ENCODE data around the gene CSNK2B. TPM values are rescaled to one million over a fixed set of nuclear protein-coding genes. Genes with fewer than 3 reads are reported as not detected.
A peak's percentile ranks its signal among the peaks of the same experiment; 100 is the strongest.

Gene CSNK2B
- polyA plus RNA-seq, 2 donors: 140 to 187 TPM

DNA sequence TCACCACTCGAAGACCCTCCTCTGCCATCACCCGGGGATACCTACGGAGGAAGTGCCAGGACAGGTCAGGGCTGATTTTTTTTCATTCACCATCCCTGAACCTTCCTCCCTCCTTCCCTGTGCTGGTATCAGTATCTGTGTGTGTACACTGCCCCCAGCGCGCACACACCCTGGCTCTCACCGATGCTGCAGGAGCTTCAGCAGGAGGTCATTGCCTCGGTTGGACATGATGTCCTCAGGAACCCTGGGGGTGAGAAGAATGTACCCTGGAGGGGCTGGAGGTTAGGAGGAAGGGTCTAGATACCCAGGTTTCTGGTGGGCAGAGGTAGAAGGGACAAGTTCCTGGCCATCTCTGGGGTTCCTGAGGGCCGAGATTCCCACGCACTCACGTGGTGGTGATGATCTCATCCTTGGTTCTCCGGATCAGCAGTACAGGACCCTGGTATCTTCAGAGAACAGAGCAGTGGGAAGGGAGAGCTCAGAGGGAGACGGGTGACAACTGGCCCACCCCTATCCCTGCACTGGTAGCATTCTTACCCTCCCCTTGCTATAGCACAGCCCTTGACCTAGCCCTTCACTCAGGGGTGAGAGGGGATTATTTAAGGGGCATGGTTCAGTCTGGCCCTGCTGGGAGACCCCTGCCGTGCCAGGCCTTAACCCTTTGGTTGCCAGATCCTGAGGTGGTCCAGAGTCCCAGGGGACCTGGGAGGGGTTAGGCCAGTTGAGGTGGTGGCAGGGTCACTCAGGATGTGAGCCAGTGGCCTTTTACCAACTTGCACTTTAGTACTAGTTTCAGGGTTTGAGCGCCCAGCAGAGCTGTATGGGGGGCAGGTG lies 22.2 kb downstream of the CSNK2B start:
- H3K27me3 ChIP-seq (ENCODE audit: control insufficient read depth in 1 of 2, insufficient read depth in 2 of 2, low read length in 2 of 2): no peaks in the 10 kb centered on the region
- H3K36me3 ChIP-seq (ENCODE audit: control insufficient read depth in 2 of 2, insufficient read depth in 2 of 2, low read length in 1 of 2): peaks cover 32 to 59% of the 10 kb centered on the region in 2 donors
- 81 to 83% methylated on average over 14 of the region's 14 CpGs for WGBS, 2 donors

DNA sequence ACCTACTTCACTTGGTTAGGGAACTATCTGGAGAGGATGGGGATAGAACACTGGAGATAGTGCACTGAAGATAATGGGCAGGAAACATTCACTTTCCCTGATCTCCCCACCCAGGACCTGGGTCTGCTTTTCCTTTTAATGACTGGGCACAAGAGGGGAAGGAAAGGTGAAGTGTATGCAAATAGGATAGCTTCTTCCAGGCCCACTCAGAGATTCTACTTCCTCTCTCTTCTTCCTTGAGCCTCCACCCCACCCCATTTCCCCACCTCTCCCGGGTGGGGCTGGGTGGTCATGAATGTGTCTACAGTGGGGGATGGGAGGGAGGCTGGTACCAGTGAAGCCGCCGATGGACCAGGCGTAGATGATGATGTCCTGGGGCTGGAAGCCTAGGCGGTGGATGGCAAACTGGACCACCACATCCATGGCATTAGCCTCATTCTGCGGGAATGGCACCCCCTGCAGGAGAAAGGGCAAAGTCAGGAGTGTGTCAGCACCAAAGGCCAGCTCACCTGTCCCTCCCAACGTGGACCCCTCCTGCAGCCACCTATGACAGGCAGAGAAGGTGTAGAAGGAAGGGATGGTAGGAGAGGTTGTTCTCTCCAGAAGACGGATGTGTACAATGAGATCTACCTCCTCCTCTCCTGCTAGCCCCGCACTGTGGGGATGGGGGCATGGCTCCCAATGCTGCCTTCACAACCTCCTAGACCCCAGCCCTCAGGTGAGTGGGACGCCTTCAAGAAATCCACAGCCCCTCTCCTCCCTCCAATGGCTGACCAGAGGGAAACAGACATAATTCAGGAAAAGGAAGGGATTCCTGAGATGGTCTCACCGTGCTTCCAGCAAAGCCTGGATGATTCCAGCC lies 23.6 kb downstream of the CSNK2B start:
- Histone ChIP-seq H3K4me3 (ENCODE audit: low read depth in 1 of 2, low read length in 2 of 2) (no peak overlapping the region), H3K4me1 (ENCODE audit: control insufficient read depth in 2 of 2, insufficient read depth in 2 of 2, low read length in 1 of 2) (no peaks in the 10 kb centered on the region), H3K27ac (ENCODE audit: low read depth in 2 of 2, low read length in 1 of 2) (no peak overlapping the region), H3K9me3 (ENCODE audit: control insufficient read depth in 2 of 2, insufficient read depth in 1 of 2, low read depth in 1 of 2, low read length in 1 of 2) (no peaks in the 10 kb centered on the region), H3K27me3 (ENCODE audit: control insufficient read depth in 1 of 2, insufficient read depth in 2 of 2, low read length in 2 of 2) (no peaks in the 10 kb centered on the region), H3K36me3 (ENCODE audit: control insufficient read depth in 2 of 2, insufficient read depth in 2 of 2, low read length in 1 of 2) (peaks cover 33 to 68% of the 10 kb centered on the region in 2 donors)
- 79 to 84% methylated on average over 11 of the region's 11 CpGs for WGBS, 2 donors

More for the DNA sequence above, 22.2 kb downstream of the CSNK2B start:
- Histone ChIP-seq H3K27ac (ENCODE audit: low read depth in 2 of 2, low read length in 1 of 2) (no peak overlapping the region), H3K4me3 (ENCODE audit: low read depth in 1 of 2, low read length in 2 of 2) (no peak overlapping the region), H3K9me3 (ENCODE audit: control insufficient read depth in 2 of 2, insufficient read depth in 1 of 2, low read depth in 1 of 2, low read length in 1 of 2) (no peaks in the 10 kb centered on the region), H3K4me1 (ENCODE audit: control insufficient read depth in 2 of 2, insufficient read depth in 2 of 2, low read length in 1 of 2) (peaks cover 0 to 2% of the 10 kb centered on the region in 2 donors)

DNA sequence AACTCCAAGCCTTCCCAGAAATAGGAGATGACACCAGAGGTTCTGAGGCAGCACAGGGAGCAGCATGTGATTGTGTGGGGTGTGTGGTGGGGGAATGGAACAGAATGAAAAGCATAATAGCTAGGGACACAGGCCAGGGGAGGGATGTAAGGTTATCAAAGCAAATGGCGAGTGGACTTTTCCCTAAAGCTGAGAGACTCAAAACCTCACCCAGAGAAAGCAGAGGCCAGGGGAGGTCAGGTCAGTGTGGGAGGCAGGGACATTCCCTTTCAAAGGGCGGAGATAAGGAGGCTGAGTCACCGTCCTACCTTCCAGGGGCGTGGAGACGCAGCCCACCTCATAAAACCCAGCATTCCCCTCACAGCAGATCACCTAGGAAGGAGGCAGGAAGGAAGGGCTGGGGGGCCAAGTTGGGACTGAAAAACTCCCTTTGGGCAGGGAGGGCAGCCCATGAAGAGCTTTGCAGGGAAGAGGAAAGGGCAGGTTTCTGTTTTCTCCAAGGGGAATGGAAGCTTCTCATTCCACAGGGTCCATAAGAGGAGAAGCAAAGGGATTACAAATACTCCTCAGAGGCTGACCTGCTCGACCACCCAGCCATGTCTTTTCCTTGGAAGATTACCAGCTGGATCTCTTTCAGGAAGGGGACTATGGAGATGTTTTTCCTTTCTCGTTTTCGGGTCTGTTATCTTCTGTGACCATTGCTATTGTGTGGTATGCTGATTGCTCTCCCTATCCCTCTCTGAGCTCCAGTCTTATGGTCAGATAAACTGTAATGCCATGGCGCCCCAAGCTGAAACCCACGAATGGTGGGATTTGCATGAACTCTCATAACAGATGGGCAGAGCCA lies 24.6 kb downstream of the CSNK2B start:
- Histone ChIP-seq H3K36me3 (ENCODE audit: control insufficient read depth in 2 of 2, insufficient read depth in 2 of 2, low read length in 1 of 2) (peaks cover 30 to 73% of the 10 kb centered on the region in 2 donors), H3K4me3 (ENCODE audit: low read depth in 1 of 2, low read length in 2 of 2) (no peak overlapping the region), H3K27me3 (ENCODE audit: control insufficient read depth in 1 of 2, insufficient read depth in 2 of 2, low read length in 2 of 2) (no peaks in the 10 kb centered on the region), H3K27ac (ENCODE audit: low read depth in 2 of 2, low read length in 1 of 2) (no peak overlapping the region), H3K4me1 (ENCODE audit: control insufficient read depth in 2 of 2, insufficient read depth in 2 of 2, low read length in 1 of 2) (no peaks in the 10 kb centered on the region), H3K9me3 (ENCODE audit: control insufficient read depth in 2 of 2, insufficient read depth in 1 of 2, low read depth in 1 of 2, low read length in 1 of 2) (no peaks in the 10 kb centered on the region)
- 65 to 70% methylated on average over 10 of the region's 10 CpGs for WGBS, 2 donors

DNA sequence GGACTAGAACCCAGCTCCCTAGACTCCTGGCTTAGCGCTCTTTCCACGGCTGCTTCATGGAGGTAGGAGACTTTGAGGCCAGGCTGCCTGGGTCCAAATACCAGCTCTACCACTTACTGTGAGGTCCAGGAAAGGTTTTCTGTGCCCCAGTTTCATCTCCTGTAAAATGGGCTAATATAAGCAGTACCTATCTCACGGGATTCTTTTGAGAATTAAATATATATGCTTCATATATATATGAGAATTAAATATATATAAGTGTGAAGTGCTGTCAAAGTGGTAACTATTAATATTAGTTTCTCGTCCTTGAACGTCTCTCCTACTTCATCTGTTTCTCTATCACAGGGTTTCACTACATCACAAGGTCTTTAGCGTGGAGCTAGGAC lies 25.2 kb downstream of the CSNK2B start:
- H3K36me3 ChIP-seq (ENCODE audit: control insufficient read depth in 2 of 2, insufficient read depth in 2 of 2, low read length in 1 of 2): peaks cover 30 to 74% of the 10 kb centered on the region in 2 donors
- no peaks in the 10 kb centered on the region for H3K27me3 ChIP-seq (ENCODE audit: control insufficient read depth in 1 of 2, insufficient read depth in 2 of 2, low read length in 2 of 2)
- H3K27ac ChIP-seq (ENCODE audit: low read depth in 2 of 2, low read length in 1 of 2): no peak overlapping the region
- no peaks in the 10 kb centered on the region for H3K4me1 ChIP-seq (ENCODE audit: control insufficient read depth in 2 of 2, insufficient read depth in 2 of 2, low read length in 1 of 2)
- no peaks in the 10 kb centered on the region for H3K9me3 ChIP-seq (ENCODE audit: control insufficient read depth in 2 of 2, insufficient read depth in 1 of 2, low read depth in 1 of 2, low read length in 1 of 2)
- WGBS, 2 donors: 87 to 89% methylated on average over 6 of the region's 6 CpGs
- no peak overlapping the region for H3K4me3 ChIP-seq (ENCODE audit: low read depth in 1 of 2, low read length in 2 of 2)

DNA sequence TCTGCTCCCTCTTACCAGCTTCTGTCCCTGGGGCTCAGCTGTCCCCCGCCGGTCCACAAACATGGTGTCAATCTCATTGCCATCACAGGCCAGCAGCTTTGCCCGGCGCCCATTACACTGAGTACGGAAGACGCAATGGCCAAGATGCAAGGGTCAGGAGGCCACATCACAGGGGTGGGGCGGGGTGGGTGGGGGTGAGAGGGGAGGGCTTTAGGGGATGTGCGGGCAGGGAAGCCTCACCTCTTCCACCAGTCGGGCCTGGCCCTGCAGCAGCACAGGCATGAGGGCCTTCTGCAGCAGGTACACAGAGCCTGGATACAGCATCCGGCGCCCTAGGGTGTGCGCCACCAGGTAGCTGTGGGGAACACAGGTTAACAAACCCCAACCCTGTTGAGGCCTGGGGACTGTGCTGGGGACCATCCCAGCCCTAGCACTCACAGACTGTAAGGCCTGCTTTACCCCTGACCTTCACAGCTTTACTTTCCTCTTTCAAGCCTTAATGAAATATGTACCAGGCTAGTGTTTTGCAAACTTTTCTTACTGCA lies 25.8 kb downstream of the CSNK2B start:
- no peak overlapping the region for H3K4me3 ChIP-seq (ENCODE audit: low read depth in 1 of 2, low read length in 2 of 2)
- no peaks in the 10 kb centered on the region for H3K4me1 ChIP-seq (ENCODE audit: control insufficient read depth in 2 of 2, insufficient read depth in 2 of 2, low read length in 1 of 2)
- 94 to 95% methylated on average over 12 of the region's 12 CpGs for WGBS, 2 donors
- H3K27me3 ChIP-seq (ENCODE audit: control insufficient read depth in 1 of 2, insufficient read depth in 2 of 2, low read length in 2 of 2): no peaks in the 10 kb centered on the region
- H3K9me3 ChIP-seq (ENCODE audit: control insufficient read depth in 2 of 2, insufficient read depth in 1 of 2, low read depth in 1 of 2, low read length in 1 of 2): no peaks in the 10 kb centered on the region
- H3K27ac ChIP-seq (ENCODE audit: low read depth in 2 of 2, low read length in 1 of 2): no peak overlapping the region
- H3K36me3 ChIP-seq (ENCODE audit: control insufficient read depth in 2 of 2, insufficient read depth in 2 of 2, low read length in 1 of 2): peaks cover 31 to 69% of the 10 kb centered on the region in 2 donors

DNA sequence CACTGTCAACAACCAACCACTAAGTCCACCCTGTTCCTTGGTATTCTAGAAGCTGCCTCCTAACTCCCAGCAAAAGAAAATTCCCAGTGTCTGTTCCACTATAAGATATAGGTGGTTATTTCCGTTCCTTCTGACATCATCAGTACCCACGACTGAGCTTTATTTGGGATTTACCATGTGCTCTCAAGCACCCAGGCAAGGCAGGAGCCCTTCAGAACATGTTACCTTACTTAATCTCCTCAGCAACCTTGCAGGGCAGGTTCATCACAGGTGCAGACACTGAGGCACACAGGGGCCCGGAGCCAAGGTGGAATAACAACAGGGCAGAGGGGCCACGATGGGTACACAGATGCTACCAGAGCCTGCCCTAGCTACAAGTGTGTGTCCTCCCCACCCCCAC lies 26.5 kb downstream of the CSNK2B start:
- no peak overlapping the region for H3K4me3 ChIP-seq (ENCODE audit: low read depth in 1 of 2, low read length in 2 of 2)
- no peaks in the 10 kb centered on the region for H3K4me1 ChIP-seq (ENCODE audit: control insufficient read depth in 2 of 2, insufficient read depth in 2 of 2, low read length in 1 of 2)
- peaks cover 27 to 67% of the 10 kb centered on the region in 2 donors for H3K36me3 ChIP-seq (ENCODE audit: control insufficient read depth in 2 of 2, insufficient read depth in 2 of 2, low read length in 1 of 2)
- no peaks in the 10 kb centered on the region for H3K27me3 ChIP-seq (ENCODE audit: control insufficient read depth in 1 of 2, insufficient read depth in 2 of 2, low read length in 2 of 2)
- H3K27ac ChIP-seq (ENCODE audit: low read depth in 2 of 2, low read length in 1 of 2): no peak overlapping the region
- WGBS, 2 donors: 81 to 85% methylated on average over 4 of the region's 4 CpGs
- no peaks in the 10 kb centered on the region for H3K9me3 ChIP-seq (ENCODE audit: control insufficient read depth in 2 of 2, insufficient read depth in 1 of 2, low read depth in 1 of 2, low read length in 1 of 2)

DNA sequence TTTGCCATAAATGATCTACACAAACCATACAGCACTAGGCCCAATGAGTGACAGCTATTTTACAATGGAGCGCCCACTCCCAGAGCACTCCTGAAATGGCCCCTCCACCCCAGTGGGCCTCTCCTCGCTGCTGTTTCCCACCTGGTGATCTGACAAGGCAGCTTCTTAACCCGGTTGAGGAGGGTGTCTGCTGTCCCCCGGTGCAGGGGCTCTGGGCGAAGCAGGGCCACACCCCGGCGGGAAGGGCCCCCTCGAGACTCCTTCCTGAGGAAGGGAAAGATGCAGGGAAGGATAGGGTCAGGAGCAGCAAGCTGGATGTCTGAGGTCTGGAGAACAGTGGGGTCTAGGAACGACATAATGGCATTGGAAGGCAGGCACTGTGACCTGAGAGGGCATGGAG lies 27.0 kb downstream of the CSNK2B start:
- Histone ChIP-seq H3K27ac (ENCODE audit: low read depth in 2 of 2, low read length in 1 of 2) (no peak overlapping the region), H3K9me3 (ENCODE audit: control insufficient read depth in 2 of 2, insufficient read depth in 1 of 2, low read depth in 1 of 2, low read length in 1 of 2) (no peaks in the 10 kb centered on the region), H3K4me3 (ENCODE audit: low read depth in 1 of 2, low read length in 2 of 2) (no peak overlapping the region), H3K27me3 (ENCODE audit: control insufficient read depth in 1 of 2, insufficient read depth in 2 of 2, low read length in 2 of 2) (no peaks in the 10 kb centered on the region), H3K36me3 (ENCODE audit: control insufficient read depth in 2 of 2, insufficient read depth in 2 of 2, low read length in 1 of 2) (peaks cover 22 to 63% of the 10 kb centered on the region in 2 donors), H3K4me1 (ENCODE audit: control insufficient read depth in 2 of 2, insufficient read depth in 2 of 2, low read length in 1 of 2) (no peaks in the 10 kb centered on the region)
- 91% methylated on average over 9 of the region's 9 CpGs for WGBS, 2 donors

DNA sequence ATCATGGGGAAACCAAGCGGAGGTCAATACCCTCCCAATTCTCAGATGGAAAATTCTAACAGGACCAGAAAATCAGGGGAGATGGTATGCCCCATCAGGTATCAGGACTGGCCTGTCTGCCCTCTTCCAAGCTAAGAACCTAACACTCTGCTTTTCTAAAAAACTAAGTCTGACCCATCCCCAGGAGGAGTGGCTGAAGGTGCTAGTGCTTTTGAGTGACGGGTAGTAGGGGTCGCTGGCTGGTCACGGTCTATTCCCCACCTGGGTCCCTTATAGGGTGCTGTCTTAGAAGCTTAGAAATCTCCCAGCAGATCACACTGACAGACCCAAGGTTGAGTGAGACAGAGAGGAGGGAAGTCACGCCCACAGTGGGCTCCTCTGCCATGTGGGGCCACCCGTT lies 27.7 kb downstream of the CSNK2B start:
- H3K27me3 ChIP-seq (ENCODE audit: control insufficient read depth in 1 of 2, insufficient read depth in 2 of 2, low read length in 2 of 2): no peaks in the 10 kb centered on the region
- H3K36me3 ChIP-seq (ENCODE audit: control insufficient read depth in 2 of 2, insufficient read depth in 2 of 2, low read length in 1 of 2): peaks cover 18 to 56% of the 10 kb centered on the region in 2 donors
- no peak overlapping the region for H3K27ac ChIP-seq (ENCODE audit: low read depth in 2 of 2, low read length in 1 of 2)
- 86 to 90% methylated on average over 6 of the region's 6 CpGs for WGBS, 2 donors
- H3K9me3 ChIP-seq (ENCODE audit: control insufficient read depth in 2 of 2, insufficient read depth in 1 of 2, low read depth in 1 of 2, low read length in 1 of 2): no peaks in the 10 kb centered on the region
- H3K4me1 ChIP-seq (ENCODE audit: control insufficient read depth in 2 of 2, insufficient read depth in 2 of 2, low read length in 1 of 2): no peaks in the 10 kb centered on the region
- H3K4me3 ChIP-seq (ENCODE audit: low read depth in 1 of 2, low read length in 2 of 2): no peak overlapping the region

DNA sequence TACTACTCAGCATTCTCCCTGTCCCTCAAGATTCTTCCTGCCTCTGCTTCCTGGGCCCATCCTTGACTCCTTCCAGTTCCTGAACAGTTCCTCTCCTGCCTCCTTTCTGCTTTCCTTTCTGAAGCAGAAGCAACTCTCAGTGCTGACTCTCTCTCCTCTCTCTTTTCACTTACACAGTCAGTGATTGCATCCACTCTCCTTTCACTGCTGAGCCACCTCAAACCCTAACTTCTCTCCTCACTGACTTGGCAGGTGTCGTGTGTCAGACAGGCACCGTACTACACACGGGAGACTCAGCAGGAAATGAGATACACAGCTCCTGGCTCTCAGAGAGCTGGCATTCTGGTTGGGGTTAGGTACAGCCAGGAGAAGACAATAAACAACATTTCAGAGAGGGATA lies 31.7 kb downstream of the CSNK2B start:
- Histone ChIP-seq H3K36me3 (ENCODE audit: control insufficient read depth in 2 of 2, insufficient read depth in 2 of 2, low read length in 1 of 2) (peaks cover 6 to 34% of the 10 kb centered on the region in 2 donors), H3K27ac (ENCODE audit: low read depth in 2 of 2, low read length in 1 of 2) (peak overlapping the region in 1 of 2 donors; percentile 40), H3K27me3 (ENCODE audit: control insufficient read depth in 1 of 2, insufficient read depth in 2 of 2, low read length in 2 of 2) (no peaks in the 10 kb centered on the region), H3K4me3 (ENCODE audit: low read depth in 1 of 2, low read length in 2 of 2) (no peak overlapping the region), H3K4me1 (ENCODE audit: control insufficient read depth in 2 of 2, insufficient read depth in 2 of 2, low read length in 1 of 2) (peaks cover 6 to 7% of the 10 kb centered on the region in 2 donors), H3K9me3 (ENCODE audit: control insufficient read depth in 2 of 2, insufficient read depth in 1 of 2, low read depth in 1 of 2, low read length in 1 of 2) (no peaks in the 10 kb centered on the region)
- 31 to 44% methylated on average over 3 of the region's 3 CpGs for WGBS, 2 donors
